RWPE2 (cell line): ENCODE data around the gene B3GNT9.

ENCODE experiments used
- ATAC-seq: fragments of 200-7000 bp; cut with Tn5 transposase; 3 replicates; pipeline ENCODE4 v1.9.1; 2021; ENCODE audit warnings: low read depth
- DNase-seq: peaks from one replicate; pipeline ENCODE4 v3.0.0-alpha.2; 2020; ENCODE audit warnings: low spot score
- H3K27ac ChIP-seq: fragments of 450-650 bp; 2 replicates; pipeline ENCODE4 v1.5.1; 2017; ENCODE audit warnings: mild to moderate bottlenecking; ENCODE audit not compliant: poor library complexity, severe bottlenecking
- H3K27me3 ChIP-seq: fragments of 250-450 bp; sonication (Bioruptor Pico); 2 replicates; pipeline ENCODE4 v1.5.1; 2021; ENCODE audit warnings: mild to moderate bottlenecking, moderate library complexity; ENCODE audit not compliant: insufficient read depth, poor library complexity, severe bottlenecking
- H3K36me3 ChIP-seq: fragments of 250-450 bp; sonication (Bioruptor Pico); 2 replicates; pipeline ENCODE4 v1.5.1; 2020; ENCODE audit warnings: low read depth, mild to moderate bottlenecking, moderate library complexity
- H3K4me1 ChIP-seq: fragments of 250-450 bp; sonication (Bioruptor Pico); 2 replicates; pipeline ENCODE4 v1.5.1; 2021; ENCODE audit warnings: mild to moderate bottlenecking, moderate library complexity; ENCODE audit not compliant: insufficient read depth, poor library complexity, severe bottlenecking
- H3K4me3 ChIP-seq: fragments of 250-450 bp; sonication (Bioruptor Pico); 2 replicates; pipeline ENCODE4 v1.5.1; 2021; ENCODE audit warnings: mild to moderate bottlenecking, moderate library complexity; ENCODE audit not compliant: severe bottlenecking
- H3K9me3 ChIP-seq: fragments of 250-450 bp; sonication (Bioruptor Pico); 2 replicates; pipeline ENCODE4 v1.5.1; 2021; ENCODE audit warnings: mild to moderate bottlenecking, moderate library complexity; ENCODE audit not compliant: severe bottlenecking
- CTCF ChIP-seq: fragments of 450-650 bp; IDR thresholded peaks from one replicate; pipeline ENCODE4 v1.5.1; 2017; ENCODE audit warnings: mild to moderate bottlenecking, moderate library complexity; ENCODE audit not compliant: poor library complexity, severe bottlenecking

B3GNT9 gene

GRCh38 chr16:67109407-67110135, 41.2 kb downstream of the B3GNT9 start, which contains the start of gene PHAF1:
Gene PHAF1, plus strand, starts transcription at chr16:67109941. Its CDS starts 235 bp downstream, at chr16:67110176.
- H3K27ac ChIP-seq, result no peak within 1 kb of the TSS
- no peaks in the 10 kb centered on the region for H3K27me3 ChIP-seq
- H3K36me3 ChIP-seq, result peaks cover 3% of the 10 kb centered on the region; the same call in 1 of the 2 replicates
- ATAC-seq (peak; percentile 84), DNase-seq (peak; percentile 93)
- peak within 1 kb of the TSS; percentile 74 for H3K4me3 ChIP-seq
- H3K9me3 ChIP-seq, result no peaks in the 10 kb centered on the region
- H3K4me1 ChIP-seq, result peaks cover 7% of the 10 kb centered on the region
- TF ChIP-seq CTCF, result no peak

- no peak overlapping the region for H3K27ac ChIP-seq
Observed at GRCh38 chr16:67108931-67109406, 41.8 kb downstream of the B3GNT9 start.

GRCh38 chr16:67108489-67108888, 42.3 kb downstream of the B3GNT9 start:
- peaks cover 3% of the 10 kb centered on the region; the same call in 1 of the 2 replicates for H3K36me3 ChIP-seq
- TF ChIP-seq CTCF, result no peak
- no peak overlapping the region for H3K27ac ChIP-seq
- no peaks in the 10 kb centered on the region for H3K9me3 ChIP-seq
- ATAC-seq, result no peak
- no peaks in the 10 kb centered on the region for H3K27me3 ChIP-seq
- H3K4me1 ChIP-seq, result peaks cover 7% of the 10 kb centered on the region
- no peak overlapping the region for H3K4me3 ChIP-seq
- DNase-seq, result no peak

More at GRCh38 chr16:67108931-67109406, 41.8 kb downstream of the B3GNT9 start:
- TF ChIP-seq CTCF, result no peak
- Histone ChIP-seq H3K9me3 (no peaks in the 10 kb centered on the region), H3K36me3 (peaks cover 3% of the 10 kb centered on the region; the same call in 1 of the 2 replicates), H3K4me1 (peaks cover 7% of the 10 kb centered on the region), H3K4me3 (peak overlapping the region; percentile 74), H3K27me3 (no peaks in the 10 kb centered on the region)
- DNase-seq, result no peak
- ATAC-seq, result no peak

GRCh38 chr16:67105881-67106280, 44.9 kb downstream of the B3GNT9 start:
- Histone ChIP-seq H3K4me3 (no peak overlapping the region), H3K36me3 (peaks cover 6% of the 10 kb centered on the region; the same call in 1 of the 2 replicates), H3K27me3 (no peaks in the 10 kb centered on the region), H3K9me3 (no peaks in the 10 kb centered on the region), H3K4me1 (peaks cover 2% of the 10 kb centered on the region), H3K27ac (no peak overlapping the region)
- DNase-seq, result no peak
- no peak for TF ChIP-seq CTCF
- no peak for ATAC-seq

GRCh38 chr16:67105246-67105645, 45.6 kb downstream of the B3GNT9 start:
- no peak overlapping the region for H3K4me3 ChIP-seq
- H3K36me3 ChIP-seq, result peaks cover 13% of the 10 kb centered on the region
- no peak for TF ChIP-seq CTCF
- H3K9me3 ChIP-seq, result no peaks in the 10 kb centered on the region
- ATAC-seq, result no peak
- H3K27ac ChIP-seq, result no peak overlapping the region
- H3K27me3 ChIP-seq, result no peaks in the 10 kb centered on the region
- peaks cover 2% of the 10 kb centered on the region for H3K4me1 ChIP-seq
- DNase-seq, result no peak
